Pancreas (tissue), 10 donors: Measurements from ENCODE around the gene FMN2. TPM values are rescaled to one million over a fixed set of nuclear protein-coding genes. Genes with fewer than 3 reads are reported as not detected.

Experiments
- ATAC-seq, 4 donors: fragments of 200-7000 bp; cut with Tn5 transposase; one replicate each; pipeline versions ENCODE4 v1.8.0 to v1.9.1; 2020; ENCODE audit warnings: mild to moderate bottlenecking in 4 of 4, moderate library complexity in 4 of 4
- DNase-seq, 6 donors: peaks; one replicate each; pipeline ENCODE4 v3.0.0-alpha.2; 2020
- FAIRE-seq: peaks from 2 replicates; lab custom pipeline; 2012; peaks lifted over from hg19 to GRCh38; lab: Jason Lieb, UNC
- H3K27ac ChIP-seq, 4 donors: fragments of 200-600 bp; sonication (generic); 1 replicate in 3 of 4; 2 replicates in 1 of 4; pipeline versions ENCODE4 v1.5.0 to v1.8.0; 2020
- H3K27me3 ChIP-seq, 4 donors: fragments of 200-600 bp; one replicate each; pipeline ENCODE4 v1.8.0; 2021
- H3K36me3 ChIP-seq, 3 donors: fragments of 200-600 bp; sonication (generic) in 1 of 3; one replicate each; pipeline versions ENCODE4 v1.5.0 to v1.8.0; 2020 to 2021
- H3K4me1 ChIP-seq, 3 donors: fragments of 200-600 bp; one replicate each; pipeline ENCODE4 v1.8.0; 2021
- H3K4me3 ChIP-seq, 4 donors: fragments of 200-600 bp; sonication (generic) in 2 of 4; one replicate each; pipeline versions ENCODE4 v1.5.0 to v1.8.0; 2020 to 2021
- H3K9me3 ChIP-seq, 4 donors: fragments of 200-600 bp; one replicate each; pipeline ENCODE4 v1.8.0; 2021
- CTCF ChIP-seq, 4 donors: fragments of 200-600 bp; sonication (generic) in 3 of 4; IDR thresholded peaks; one replicate each; pipeline versions ENCODE4 v1.5.0 to v1.8.0; 2021; ENCODE audit warnings: antibody characterized with exemption in 4 of 4
- WGBS, 2 donors: extraction: QIAGEN DNeasy Blood & Tissue Kit; methylation state at CpG; one replicate each; pipeline ENCODE4 v1.1.7; 2013; 5-methylcytosine and 5-hydroxymethylcytosine counted together
- intact Hi-C, 3 donors: fragments of 100-400 bp; cut with DNase I; formaldehyde crosslinking; loops; one replicate each; pipeline versions ENCODE4 v1.11.1 to v1.14.2; 2022
- polyA plus RNA-seq, 2 donors: library from polyadenylated mRNA; stranded (reverse); fragments of 200-250 nt; gene quantifications; one replicate each; pipeline ENCODE4 v1.2.3, GENCODE V29; 2013
- total RNA-seq, 6 donors: library from RNA; stranded (reverse); fragmentation: NEBNext Ultra II Directional in 4 of 6; extraction: Animal tissue kit (Norgen Biotek cat#: 25700) in 4 of 6; gene quantifications; one replicate each; pipeline versions ENCODE4 v1.2.1 to v1.2.4, GENCODE V29; 2021 to 2023
- donor health status: healthy with polysubstance abuse.
- donor health status: DM: no; HTN: no; CAD: no; lungs with moderate emphysema.
- donor health status: DM: no; HTN: no; CAD: no.
- donor health status: control.
- donor health status: control.
- donor health status: Bipolar disorder and iron deficiency.
- donor health status: DM: yes; HTN: yes; CAD: no.
- donor health status: DM: no; HTN: no; CAD: no.
- donor health status: DM: no; HTN: no; CAD: no.
- donor health status: DM: yes; HTN: yes; CAD: no.

FMN2 gene
- total and polyA plus RNA-seq, 8 donors = 0.56 to 8.2 (median 2.0) TPM

DNA sequence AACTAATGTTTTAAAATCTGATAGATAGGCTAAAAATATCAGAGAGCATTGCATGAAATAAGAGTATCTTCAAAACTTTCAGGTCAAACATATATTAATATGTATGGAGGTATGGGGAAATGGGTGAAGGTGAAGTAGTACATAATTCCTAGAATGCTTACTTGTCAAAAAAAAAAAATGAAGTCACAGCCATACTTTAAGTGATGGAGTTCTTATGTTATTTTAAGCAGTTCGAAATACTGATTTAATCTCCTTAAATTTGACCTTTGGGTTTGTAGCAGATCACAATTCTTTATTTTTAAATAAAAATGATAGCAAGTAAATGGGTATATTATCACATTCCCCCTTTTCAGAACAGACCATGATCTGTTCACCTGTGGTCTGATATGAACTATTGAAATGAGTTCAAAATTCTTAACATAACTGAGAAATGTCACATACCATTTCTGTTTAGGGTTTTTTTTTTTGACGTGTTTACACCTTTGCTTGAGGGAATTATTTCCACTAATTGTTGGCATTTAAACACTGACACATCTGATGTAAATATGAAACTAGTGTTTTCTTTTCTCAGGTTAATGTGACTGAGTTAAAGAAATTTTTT is 300.1 kb downstream of the FMN2 start:
- no peak for FAIRE-seq
- Histone ChIP-seq H3K36me3 (no peaks in the 10 kb centered on the region), H3K27ac (no peak overlapping the region), H3K9me3 (no peaks in the 10 kb centered on the region), H3K27me3 (no peaks in the 10 kb centered on the region), H3K4me1 (no peaks in the 10 kb centered on the region), H3K4me3 (no peak overlapping the region)
- DNase-seq = no peak
- ATAC-seq = no peak
- WGBS, 2 donors = 34 to 55% methylated on average over 2 of the region's 2 CpGs
- intact Hi-C loops = no loop called here
- TF ChIP-seq CTCF (IDR thresholded peaks at IDR 0.05) = no peak

- ATAC-seq (no peak), DNase-seq (no peak), FAIRE-seq (no peak)
- no peak for TF ChIP-seq CTCF (IDR thresholded peaks at IDR 0.05)
- Histone ChIP-seq H3K27ac (no peak overlapping the region), H3K36me3 (no peaks in the 10 kb centered on the region), H3K4me3 (no peak overlapping the region), H3K27me3 (no peaks in the 10 kb centered on the region), H3K9me3 (no peaks in the 10 kb centered on the region), H3K4me1 (no peaks in the 10 kb centered on the region)
- intact Hi-C loops = no loop called here
- WGBS, 2 donors = 80 to 92% methylated on average over 4 of the region's 4 CpGs
Observed at GRCh38 chr1:240394353-240394752, 302.7 kb downstream of the FMN2 start.

GRCh38 chr1:240395336-240395735 is 303.7 kb downstream of the FMN2 start:
- H3K9me3 ChIP-seq = no peaks in the 10 kb centered on the region
- no peak for ATAC-seq
- intact Hi-C loops = no loop called here
- FAIRE-seq = no peak
- no peaks in the 10 kb centered on the region for H3K36me3 ChIP-seq
- TF ChIP-seq CTCF (IDR thresholded peaks at IDR 0.05) = no peak
- DNase-seq = no peak
- WGBS, 2 donors = 48 to 65% methylated on average over 1 of the region's 1 CpG
- no peaks in the 10 kb centered on the region for H3K27me3 ChIP-seq
- H3K4me3 ChIP-seq = no peak overlapping the region
- no peaks in the 10 kb centered on the region for H3K4me1 ChIP-seq
- H3K27ac ChIP-seq = no peak overlapping the region

DNA sequence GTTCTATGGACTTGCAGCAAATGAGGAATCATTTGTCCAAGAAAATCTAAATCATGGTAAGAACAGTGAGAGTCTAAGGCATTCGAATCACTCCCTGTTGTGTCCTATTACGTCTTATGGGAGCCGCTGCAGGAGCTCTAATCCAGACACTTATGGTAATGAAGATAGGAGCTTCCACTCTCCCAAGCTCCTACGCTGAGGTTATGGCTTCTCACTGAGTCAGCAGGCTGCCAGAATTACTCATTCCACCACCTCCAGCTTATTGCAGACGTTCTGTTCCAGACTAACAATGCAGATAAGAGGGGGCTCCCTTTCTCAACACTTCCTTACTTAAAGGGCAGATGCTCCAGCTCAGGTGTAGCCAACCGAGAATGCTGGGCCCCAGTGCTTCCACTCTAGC is 307.7 kb downstream of the FMN2 start:
- ATAC-seq (peak in 2 of 4 donors; percentile 33 to 37), DNase-seq (no peak), FAIRE-seq (no peak)
- intact Hi-C loops = no loop called here
- H3K36me3 ChIP-seq = no peaks in the 10 kb centered on the region
- no peaks in the 10 kb centered on the region for H3K9me3 ChIP-seq
- H3K4me1 ChIP-seq = no peaks in the 10 kb centered on the region
- no peaks in the 10 kb centered on the region for H3K27me3 ChIP-seq
- WGBS, 2 donors = 63 to 72% methylated on average over 6 of the region's 6 CpGs
- H3K4me3 ChIP-seq = no peak overlapping the region
- H3K27ac ChIP-seq = no peak overlapping the region
- no peak for TF ChIP-seq CTCF (IDR thresholded peaks at IDR 0.05)

DNA sequence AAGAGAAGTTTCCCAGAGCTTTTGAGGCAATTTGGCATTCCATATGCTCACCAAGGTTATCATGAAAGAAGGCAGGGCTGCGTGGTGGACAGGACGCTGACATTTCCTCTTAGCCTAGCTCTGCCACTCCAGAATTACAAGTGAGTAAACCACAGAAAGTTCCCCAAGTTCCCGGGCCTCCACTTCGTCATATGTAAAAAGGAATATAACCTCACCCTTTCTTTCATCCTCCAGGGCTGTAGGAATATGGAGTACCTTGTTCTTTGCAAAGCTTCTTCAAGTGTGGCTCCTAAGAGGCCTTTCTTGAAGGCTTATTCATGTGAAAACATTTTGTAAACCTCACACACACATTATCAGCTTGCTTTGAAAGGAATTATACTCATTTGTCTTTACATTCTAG is 310.0 kb downstream of the FMN2 start:
- no peak for FAIRE-seq
- no peaks in the 10 kb centered on the region for H3K9me3 ChIP-seq
- H3K36me3 ChIP-seq = no peaks in the 10 kb centered on the region
- no peak overlapping the region for H3K4me3 ChIP-seq
- no peak for ATAC-seq
- DNase-seq = no peak
- H3K27ac ChIP-seq = no peak overlapping the region
- 43 to 54% methylated on average over 4 of the region's 4 CpGs for WGBS, 2 donors
- no peaks in the 10 kb centered on the region for H3K4me1 ChIP-seq
- intact Hi-C loops = no loop called here
- no peaks in the 10 kb centered on the region for H3K27me3 ChIP-seq
- TF ChIP-seq CTCF (IDR thresholded peaks at IDR 0.05) = no peak
